ENCODE data around the gene RAD54L2.

RAD54L2 gene

DNA sequence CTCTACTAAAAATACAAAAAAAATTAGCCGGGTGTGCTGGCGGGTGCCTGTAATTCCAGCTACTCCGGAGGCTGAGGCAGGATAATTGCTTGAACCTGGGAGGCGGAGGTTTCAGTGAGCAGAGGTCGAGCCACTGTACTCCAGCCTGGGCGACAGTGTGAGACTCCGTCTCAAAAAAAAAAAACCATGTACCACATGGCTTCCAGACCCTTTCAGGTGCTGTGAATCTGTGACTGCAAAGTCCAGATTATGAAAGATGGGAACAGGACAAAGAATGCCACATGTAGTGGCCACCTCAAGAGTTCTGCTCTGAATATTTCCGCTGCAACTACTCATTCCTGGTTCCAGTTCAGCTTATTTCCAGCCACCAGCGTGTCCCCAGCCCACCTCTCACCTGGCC lies 30.3 kb upstream of the RAD54L2 start:
- Histone ChIP-seq H3K9ac (ENCODE audit: low read length) (no peak overlapping the region), H3K79me2 (ENCODE audit: insufficient read depth, low read length) (no peaks in the 10 kb centered on the region), H3K4me3 (ENCODE audit: insufficient read depth, low read length, poor library complexity, severe bottlenecking) (no peak overlapping the region), H4K20me1 (ENCODE audit: low read depth, low read length) (no peaks in the 10 kb centered on the region), H3K27ac (ENCODE audit: low read depth, low read length) (no peak overlapping the region), H2AFZ (ENCODE audit: low read depth, low read length, severe bottlenecking) (no peak overlapping the region), H3K4me2 (ENCODE audit: low read depth, low read length, poor library complexity, severe bottlenecking) (no peak overlapping the region), H3K9me2 (replicated peaks; ENCODE audit: insufficient read depth, low read length) (no peaks in the 10 kb centered on the region), H3F3A (ENCODE audit: insufficient read depth) (no peaks in the 10 kb centered on the region), H3K36me3 (ENCODE audit: low read length) (no peaks in the 10 kb centered on the region), H3K27me3 (ENCODE audit: low read length) (no peaks in the 10 kb centered on the region), H3K9me3 (ENCODE audit: insufficient read depth, low read length) (no peaks in the 10 kb centered on the region)
- no peak for TF ChIP-seq EZH2phosphoT487 (conservative IDR thresholded peaks at IDR 0.05; ENCODE audit: low read length)
- TF ChIP-seq, protein P1, sequence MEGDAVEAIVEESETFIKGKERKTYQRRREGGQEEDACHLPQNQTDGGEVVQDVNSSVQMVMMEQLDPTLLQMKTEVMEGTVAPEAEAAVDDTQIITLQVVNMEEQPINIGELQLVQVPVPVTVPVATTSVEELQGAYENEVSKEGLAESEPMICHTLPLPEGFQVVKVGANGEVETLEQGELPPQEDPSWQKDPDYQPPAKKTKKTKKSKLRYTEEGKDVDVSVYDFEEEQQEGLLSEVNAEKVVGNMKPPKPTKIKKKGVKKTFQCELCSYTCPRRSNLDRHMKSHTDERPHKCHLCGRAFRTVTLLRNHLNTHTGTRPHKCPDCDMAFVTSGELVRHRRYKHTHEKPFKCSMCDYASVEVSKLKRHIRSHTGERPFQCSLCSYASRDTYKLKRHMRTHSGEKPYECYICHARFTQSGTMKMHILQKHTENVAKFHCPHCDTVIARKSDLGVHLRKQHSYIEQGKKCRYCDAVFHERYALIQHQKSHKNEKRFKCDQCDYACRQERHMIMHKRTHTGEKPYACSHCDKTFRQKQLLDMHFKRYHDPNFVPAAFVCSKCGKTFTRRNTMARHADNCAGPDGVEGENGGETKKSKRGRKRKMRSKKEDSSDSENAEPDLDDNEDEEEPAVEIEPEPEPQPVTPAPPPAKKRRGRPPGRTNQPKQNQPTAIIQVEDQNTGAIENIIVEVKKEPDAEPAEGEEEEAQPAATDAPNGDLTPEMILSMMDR (IDR thresholded peaks at IDR 0.05; ENCODE audit: insufficient read depth, low read length, poor library complexity, severe bottlenecking) = no peak

DNA sequence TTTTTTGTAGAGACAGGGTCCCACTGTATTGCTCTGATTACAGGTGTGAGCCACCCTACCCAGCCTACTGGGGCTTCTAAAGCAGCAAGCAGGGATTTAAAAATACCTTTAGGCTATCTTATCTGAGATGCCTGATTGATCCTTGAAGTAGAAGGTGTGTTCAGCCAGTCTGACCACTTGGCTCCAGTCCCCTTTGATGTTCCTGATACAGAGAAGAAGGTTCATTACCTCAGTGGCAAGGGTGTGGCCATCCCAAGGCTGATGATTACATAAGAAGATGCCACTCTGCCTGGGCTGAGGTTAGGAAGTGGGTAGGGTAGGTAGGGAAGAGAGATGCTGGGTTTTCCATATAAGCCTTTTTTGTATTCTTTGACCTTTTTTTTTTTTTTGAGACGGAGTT lies 27.5 kb upstream of the RAD54L2 start:
- TF ChIP-seq EZH2phosphoT487 (conservative IDR thresholded peaks at IDR 0.05; ENCODE audit: low read length) = no peak
- TF ChIP-seq, protein P1 (IDR thresholded peaks at IDR 0.05; ENCODE audit: insufficient read depth, low read length, poor library complexity, severe bottlenecking) = no peak
- Histone ChIP-seq H3K4me2 (ENCODE audit: low read depth, low read length, poor library complexity, severe bottlenecking) (no peak overlapping the region), H2AFZ (ENCODE audit: low read depth, low read length, severe bottlenecking) (no peak overlapping the region), H3F3A (ENCODE audit: insufficient read depth) (no peaks in the 10 kb centered on the region), H3K9me2 (replicated peaks; ENCODE audit: insufficient read depth, low read length) (no peaks in the 10 kb centered on the region), H3K9me3 (ENCODE audit: insufficient read depth, low read length) (no peaks in the 10 kb centered on the region), H3K4me3 (ENCODE audit: insufficient read depth, low read length, poor library complexity, severe bottlenecking) (no peak overlapping the region), H3K27ac (ENCODE audit: low read depth, low read length) (no peak overlapping the region), H3K9ac (ENCODE audit: low read length) (no peak overlapping the region), H3K27me3 (ENCODE audit: low read length) (no peaks in the 10 kb centered on the region), H3K36me3 (ENCODE audit: low read length) (no peaks in the 10 kb centered on the region), H3K79me2 (ENCODE audit: insufficient read depth, low read length) (no peaks in the 10 kb centered on the region), H4K20me1 (ENCODE audit: low read depth, low read length) (no peaks in the 10 kb centered on the region)

DNA sequence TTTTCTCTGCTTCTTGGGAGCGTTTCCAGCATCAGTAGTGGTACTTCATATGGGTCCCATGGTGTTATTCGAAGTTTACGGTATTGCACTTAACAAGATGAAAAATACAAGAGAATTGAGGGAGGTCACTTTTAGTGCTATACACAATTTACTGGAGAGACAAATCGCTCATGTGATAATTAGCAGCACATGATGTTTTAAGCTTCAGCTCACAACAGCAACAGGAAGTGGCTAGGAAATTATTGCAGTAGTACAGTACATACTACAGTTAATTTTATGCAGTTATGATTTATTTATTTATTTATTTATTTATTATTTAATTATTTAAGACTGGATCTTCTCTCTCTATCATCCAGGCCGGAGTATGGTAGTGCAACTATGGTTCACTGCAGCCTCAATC lies 24.3 kb upstream of the RAD54L2 start:
- no peak overlapping the region for H3K27ac ChIP-seq (ENCODE audit: low read depth, low read length)
- H3K36me3 ChIP-seq (ENCODE audit: low read length) = no peaks in the 10 kb centered on the region
- H3F3A ChIP-seq (ENCODE audit: insufficient read depth) = no peaks in the 10 kb centered on the region
- no peaks in the 10 kb centered on the region for H4K20me1 ChIP-seq (ENCODE audit: low read depth, low read length)
- no peak overlapping the region for H3K9ac ChIP-seq (ENCODE audit: low read length)
- no peaks in the 10 kb centered on the region for H3K9me3 ChIP-seq (ENCODE audit: insufficient read depth, low read length)
- TF ChIP-seq EZH2phosphoT487 (conservative IDR thresholded peaks at IDR 0.05; ENCODE audit: low read length) = no peak
- TF ChIP-seq, protein P1 (IDR thresholded peaks at IDR 0.05; ENCODE audit: insufficient read depth, low read length, poor library complexity, severe bottlenecking) = no peak
- no peak overlapping the region for H3K4me3 ChIP-seq (ENCODE audit: insufficient read depth, low read length, poor library complexity, severe bottlenecking)
- H3K4me2 ChIP-seq (ENCODE audit: low read depth, low read length, poor library complexity, severe bottlenecking) = no peak overlapping the region
- no peaks in the 10 kb centered on the region for H3K9me2 ChIP-seq (replicated peaks; ENCODE audit: insufficient read depth, low read length)
- H2AFZ ChIP-seq (ENCODE audit: low read depth, low read length, severe bottlenecking) = no peak overlapping the region
- no peaks in the 10 kb centered on the region for H3K27me3 ChIP-seq (ENCODE audit: low read length)
- no peaks in the 10 kb centered on the region for H3K79me2 ChIP-seq (ENCODE audit: insufficient read depth, low read length)

Data from SU-DHL-6 (cell line).